Stimulated activated CD4-positive, alpha-beta T cell treated with anti-CD3 and anti-CD28 coated beads, Interleukin-12 subunit alpha, Interleukin-12 subunit beta, amount 100 ng/mL, for 24 hours (primary cell): ENCODE data around the gene LEKR1.

ENCODE experiments used
- DNase-seq, 2 experiments: peaks; one replicate each; pipeline ENCODE4 v3.0.0-alpha.2; 2020; ENCODE audit warnings: low read depth in 2 of 2

Gene LEKR1

GRCh38 chr3:157058392-157059071 is 232.4 kb downstream of the LEKR1 start:
- DNase-seq = no peak

GRCh38 chr3:157059181-157059580 is 233.0 kb downstream of the LEKR1 start:
- DNase-seq = no peak

DNA sequence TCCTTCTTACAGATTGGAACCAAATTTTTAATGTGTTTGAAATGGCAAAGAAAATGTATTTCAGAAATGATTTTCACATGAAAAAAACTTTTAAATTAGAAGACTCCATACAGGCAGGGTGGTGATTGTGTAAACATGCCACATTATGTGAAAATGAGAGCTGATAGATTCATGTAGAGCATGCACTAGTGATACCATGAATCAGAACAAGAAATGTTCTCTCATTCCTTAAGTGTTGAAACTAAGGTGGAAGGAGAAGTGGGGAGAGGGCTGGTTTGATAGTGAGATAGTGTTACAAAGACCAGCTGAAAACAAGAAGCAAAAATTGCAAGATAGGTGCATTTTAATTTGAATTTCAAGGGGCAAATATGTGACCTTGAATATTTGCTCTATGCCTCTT is 233.5 kb downstream of the LEKR1 start:
- no peak for DNase-seq

DNA sequence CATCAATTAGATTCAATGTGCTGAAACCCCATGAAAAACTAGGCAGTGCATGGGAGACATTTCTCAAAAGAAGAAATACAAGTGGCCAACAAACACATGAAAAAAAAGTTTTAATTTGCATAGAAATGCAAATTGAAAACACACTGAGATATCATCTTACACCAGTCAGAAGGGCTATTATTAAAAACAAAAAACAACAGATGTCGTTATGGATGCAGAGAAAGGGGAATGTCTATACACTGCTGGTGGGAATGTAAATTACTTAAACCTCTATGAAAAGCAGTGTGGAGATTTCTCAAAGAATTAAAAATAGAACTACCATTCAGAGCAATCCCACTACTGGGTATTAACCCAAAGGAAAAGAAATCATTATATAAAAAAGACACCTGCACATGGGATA is 235.1 kb downstream of the LEKR1 start:
- DNase-seq = no peak

DNA sequence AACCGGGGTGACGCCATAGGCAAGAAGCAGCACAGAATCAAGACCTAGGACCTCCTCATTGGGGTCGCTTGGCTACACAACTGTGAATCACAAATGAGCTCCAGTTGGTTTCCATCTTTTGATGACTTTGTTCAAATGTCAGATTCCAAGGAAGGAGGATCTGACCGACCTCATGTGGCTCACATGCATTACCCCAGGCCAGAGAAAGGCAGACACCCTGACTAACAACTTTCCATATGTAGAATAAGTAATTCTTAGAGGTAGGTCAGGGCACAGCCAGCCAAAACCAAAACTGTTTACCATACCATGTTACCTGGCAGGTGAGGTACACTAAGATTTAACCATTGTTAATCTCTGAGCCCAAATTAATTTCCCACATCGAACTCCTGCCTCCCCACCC is 237.3 kb downstream of the LEKR1 start:
- DNase-seq = no peak

GRCh38 chr3:157063926-157064325 is 237.8 kb downstream of the LEKR1 start:
- no peak for DNase-seq

GRCh38 chr3:157064402-157064801 is 238.2 kb downstream of the LEKR1 start:
- DNase-seq = no peak

- no peak for DNase-seq
Measured at GRCh38 chr3:157065201-157065600, 239.0 kb downstream of the LEKR1 start.

DNA sequence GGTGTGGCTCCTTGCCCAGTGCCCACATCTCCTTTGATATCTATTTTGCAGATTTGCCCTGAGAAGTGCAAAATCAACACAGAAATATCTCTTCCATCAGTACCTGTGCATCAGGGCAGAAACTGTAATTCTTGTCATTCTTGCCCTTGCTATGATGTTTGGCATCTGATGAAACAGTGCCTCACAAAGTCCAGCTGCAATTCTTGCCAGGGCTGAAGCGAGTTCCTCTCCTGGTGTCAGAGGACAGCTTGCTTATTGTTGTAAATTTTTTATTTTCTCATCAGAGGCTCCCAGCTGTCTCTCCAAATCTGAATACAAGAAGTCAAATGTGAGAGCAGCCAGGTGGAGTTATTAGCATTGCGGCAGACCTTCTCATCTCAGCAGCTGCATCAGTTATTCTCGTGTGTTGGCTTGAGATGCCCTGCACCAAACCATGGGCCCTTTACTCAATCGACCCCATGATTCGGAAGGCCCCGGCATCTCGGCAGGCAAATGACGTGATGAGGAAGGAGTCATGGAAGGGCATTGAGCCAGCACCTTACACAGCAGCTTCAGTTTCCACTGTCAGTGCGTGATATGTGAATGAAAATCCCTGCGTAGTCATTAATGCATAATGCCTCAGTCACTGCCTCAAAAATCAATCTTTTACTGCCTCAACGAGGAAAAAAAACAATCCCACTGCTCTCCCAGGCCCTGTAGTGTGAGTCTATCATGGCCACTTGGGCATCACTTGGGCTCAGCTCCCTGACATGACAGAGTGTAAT is 240.4 kb downstream of the LEKR1 start:
- DNase-seq = no peak

DNA sequence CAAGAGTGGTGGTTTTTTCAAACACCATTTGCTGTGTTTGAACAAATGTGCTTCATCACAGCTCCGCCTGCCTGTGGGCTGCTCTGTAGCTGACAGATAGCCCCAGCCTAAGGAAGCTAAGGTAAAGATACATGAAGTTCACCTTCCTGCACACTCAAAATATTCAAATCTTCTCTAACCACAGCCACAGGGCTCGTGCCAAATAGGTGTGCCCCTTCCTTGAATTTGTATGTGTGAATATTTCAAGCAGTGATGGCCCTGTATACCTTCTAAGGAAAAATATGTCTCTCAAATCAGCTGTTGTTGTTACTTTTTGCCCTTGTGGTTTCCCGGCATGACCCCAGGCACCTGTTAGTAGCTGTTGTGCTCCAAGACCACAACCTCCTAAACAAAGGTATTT is 241.0 kb downstream of the LEKR1 start:
- DNase-seq = no peak

GRCh38 chr3:157069406-157069805 is 243.3 kb downstream of the LEKR1 start:
- DNase-seq = no peak

DNA sequence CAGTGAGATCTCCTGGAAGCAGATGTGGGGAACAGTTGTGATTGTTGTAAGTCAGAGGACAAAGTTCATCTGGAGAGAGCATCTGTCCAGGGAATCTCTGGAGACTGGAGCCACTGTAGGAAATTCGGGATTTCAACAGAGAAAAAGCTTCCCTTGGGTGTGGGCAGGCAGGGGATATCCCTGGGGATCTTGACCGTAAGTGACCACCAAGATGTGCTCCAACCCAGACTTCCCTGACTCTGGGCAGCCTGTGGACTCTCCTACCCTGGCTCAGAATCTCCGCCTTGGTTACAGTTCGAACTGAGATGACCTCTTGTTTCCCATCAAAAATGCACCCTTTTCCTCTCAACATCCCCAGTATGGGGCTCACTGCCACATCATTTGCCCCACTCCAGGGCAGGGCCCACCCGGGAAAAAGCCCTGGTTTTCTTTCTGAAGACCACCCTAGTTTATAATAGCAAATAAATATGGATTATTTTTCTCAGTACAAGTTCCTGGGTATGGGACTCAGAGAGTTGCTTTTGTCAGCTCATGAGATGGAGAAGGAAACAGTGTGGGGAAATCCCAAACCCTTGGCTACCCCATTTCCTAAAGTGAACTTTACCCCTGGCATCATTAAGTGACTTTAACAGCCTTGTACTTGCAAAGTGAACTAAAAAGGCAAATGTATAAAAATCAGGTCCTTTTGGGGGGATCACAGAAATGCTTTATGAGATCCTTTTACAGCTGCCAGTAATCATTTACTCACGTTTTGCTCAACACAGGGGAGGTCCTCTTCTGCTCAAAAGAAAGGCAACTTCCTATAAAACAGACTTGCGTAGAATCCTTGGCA is 243.9 kb downstream of the LEKR1 start:
- no peak for DNase-seq

GRCh38 chr3:157070678-157070999 is 244.5 kb downstream of the LEKR1 start:
- no peak for DNase-seq

DNA sequence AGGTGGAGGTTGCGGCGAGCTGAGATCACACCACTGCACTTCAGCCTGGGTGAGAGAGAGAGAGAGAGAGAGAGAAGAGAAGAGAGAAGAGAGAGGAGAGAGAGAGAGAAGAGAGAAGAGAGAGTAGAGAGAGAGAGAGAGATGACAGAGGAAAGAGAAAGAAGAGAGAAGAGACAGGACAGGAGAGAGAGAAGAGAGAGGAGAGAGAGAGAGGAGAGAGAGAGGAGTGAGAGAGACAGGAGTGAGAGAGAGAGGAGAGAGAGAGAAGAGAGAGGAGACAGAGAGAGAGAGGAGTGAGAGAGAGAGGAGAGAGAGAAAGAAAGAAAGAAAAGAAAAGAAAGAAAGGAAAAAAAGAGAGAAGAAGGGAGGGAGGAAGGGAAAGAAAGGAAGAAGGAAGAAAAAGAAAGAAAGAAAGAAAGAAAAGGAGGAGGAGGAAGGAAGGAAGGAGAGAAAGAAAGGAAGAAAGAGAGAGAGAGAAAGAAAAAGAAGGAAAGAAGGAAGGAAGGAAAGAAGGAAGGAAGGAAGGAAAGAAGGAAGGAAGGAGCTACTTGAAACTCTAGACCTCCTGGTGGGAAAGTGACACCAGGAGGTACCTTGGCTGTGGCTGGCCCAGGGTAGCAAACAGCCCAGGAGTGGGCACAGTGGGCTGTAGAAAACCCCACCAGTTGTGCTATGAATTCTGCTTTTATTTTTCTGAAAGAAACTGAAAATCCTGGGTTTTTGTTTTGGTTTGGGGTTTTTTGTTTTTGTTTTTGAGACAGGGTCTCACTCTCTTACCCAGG is 245.8 kb downstream of the LEKR1 start:
- no peak for DNase-seq

GRCh38 chr3:157073810-157074209 is 247.7 kb downstream of the LEKR1 start:
- DNase-seq = no peak

- DNase-seq = no peak
Measured at GRCh38 chr3:157074490-157074889, 248.3 kb downstream of the LEKR1 start.

GRCh38 chr3:157074981-157075380 is 248.8 kb downstream of the LEKR1 start:
- no peak for DNase-seq

DNA sequence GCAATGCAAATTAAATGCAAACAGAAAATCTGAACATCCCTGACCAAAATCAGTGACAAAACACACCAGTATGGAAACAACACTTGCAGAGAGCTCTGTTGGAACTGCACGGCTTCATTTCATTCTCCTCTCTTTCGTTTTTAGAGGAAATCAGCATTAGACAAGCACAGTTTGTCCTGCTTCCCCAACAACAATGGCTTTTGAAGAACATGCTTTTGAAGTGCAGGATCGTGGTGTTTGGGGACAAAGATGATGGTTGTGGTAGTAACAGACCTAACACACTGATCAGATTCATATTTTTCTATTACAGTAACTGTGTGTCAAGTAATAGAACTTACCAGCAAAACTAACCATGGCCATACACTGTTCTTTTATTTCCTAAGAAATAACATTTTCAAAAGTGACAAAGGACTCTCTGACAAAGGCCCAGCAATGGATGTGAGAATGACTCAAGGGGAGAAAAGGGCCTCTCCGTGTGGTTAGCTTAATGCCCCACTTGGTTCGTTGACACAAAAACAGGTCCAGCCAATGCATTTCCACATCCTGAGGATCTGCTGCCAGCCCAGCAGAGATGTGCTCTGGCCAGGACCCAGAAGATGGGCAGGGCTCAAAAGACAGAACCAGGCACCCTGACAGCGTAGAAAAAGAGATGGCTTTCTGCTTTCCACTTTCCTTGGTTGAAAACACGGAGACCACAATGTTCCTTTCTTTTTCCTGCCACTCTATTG is 249.7 kb downstream of the LEKR1 start:
- no peak for DNase-seq

- DNase-seq = no peak
Measured at GRCh38 chr3:157077565-157077991, 251.4 kb downstream of the LEKR1 start.

DNA sequence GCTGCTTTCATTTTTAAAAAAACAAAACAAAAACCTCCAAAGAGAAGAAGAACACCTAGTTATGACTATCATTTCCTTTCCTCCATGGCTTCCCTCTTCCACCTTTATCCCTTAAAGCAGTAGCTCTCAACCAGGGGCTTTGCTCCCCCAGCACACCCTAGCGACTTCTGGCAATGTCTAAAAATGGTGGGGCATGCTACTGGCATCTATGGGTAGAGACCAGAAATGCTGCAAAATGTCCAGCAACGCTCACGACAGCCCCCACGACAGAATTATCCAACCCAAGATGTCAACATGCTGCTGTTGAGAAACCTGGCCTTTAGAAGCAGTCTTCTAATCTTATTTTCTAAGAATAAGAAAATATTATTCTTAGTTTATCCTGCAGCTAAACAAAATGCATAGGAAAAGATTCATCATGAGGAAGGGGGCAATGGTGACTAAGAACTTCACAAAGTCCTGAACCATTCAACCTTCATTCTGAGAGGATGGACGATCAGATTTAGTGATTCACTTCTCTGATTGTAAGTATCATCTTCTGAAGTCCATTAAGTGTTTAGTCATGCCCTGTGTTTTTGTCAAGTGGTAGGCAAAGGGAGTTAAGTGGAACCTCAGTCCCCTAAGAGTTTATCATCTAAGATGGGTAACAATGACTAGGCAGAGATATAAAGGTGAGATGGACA is 252.1 kb downstream of the LEKR1 start:
- DNase-seq = no peak

DNA sequence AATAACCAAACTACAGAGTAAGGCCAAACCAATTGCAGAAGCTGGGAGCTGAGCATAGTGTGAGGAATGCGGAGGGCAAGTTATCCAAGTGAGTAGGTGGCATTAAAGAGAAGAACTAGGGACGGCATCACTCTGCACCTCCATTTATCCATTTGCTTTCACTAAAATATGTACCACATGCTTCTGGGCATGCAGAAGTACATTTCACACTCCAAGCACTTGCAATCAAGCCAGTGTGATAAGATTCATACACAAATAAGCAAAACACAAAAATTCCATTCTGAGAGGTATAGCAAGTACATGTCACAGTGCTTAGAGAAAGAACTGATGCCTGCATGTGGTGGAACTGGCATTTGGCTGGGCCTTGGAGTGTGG is 252.6 kb downstream of the LEKR1 start:
- DNase-seq = no peak
